HUDEP-2 (cell line): Measurements from ENCODE around the gene LCA5L.
A peak's percentile ranks its signal among the peaks of the same experiment; 100 is the strongest.
"Not testable (repeated sequence)": the region's sequence is repeated elsewhere in the genome, so short reads cannot be mapped to it uniquely, and the experiment has no call there.

Source experiments
- DNase-seq, 76 experiments: peaks; one replicate each; lab custom pipeline; 2025; ENCODE audit not compliant: unreplicated experiment in 76 of 76; lab: John Stamatoyannopoulos, UW

The LCA5L gene

GRCh38 chr21:39388811-39389155 is 56.8 kb downstream of the LCA5L start:
- DNase-seq, result no peak

DNA sequence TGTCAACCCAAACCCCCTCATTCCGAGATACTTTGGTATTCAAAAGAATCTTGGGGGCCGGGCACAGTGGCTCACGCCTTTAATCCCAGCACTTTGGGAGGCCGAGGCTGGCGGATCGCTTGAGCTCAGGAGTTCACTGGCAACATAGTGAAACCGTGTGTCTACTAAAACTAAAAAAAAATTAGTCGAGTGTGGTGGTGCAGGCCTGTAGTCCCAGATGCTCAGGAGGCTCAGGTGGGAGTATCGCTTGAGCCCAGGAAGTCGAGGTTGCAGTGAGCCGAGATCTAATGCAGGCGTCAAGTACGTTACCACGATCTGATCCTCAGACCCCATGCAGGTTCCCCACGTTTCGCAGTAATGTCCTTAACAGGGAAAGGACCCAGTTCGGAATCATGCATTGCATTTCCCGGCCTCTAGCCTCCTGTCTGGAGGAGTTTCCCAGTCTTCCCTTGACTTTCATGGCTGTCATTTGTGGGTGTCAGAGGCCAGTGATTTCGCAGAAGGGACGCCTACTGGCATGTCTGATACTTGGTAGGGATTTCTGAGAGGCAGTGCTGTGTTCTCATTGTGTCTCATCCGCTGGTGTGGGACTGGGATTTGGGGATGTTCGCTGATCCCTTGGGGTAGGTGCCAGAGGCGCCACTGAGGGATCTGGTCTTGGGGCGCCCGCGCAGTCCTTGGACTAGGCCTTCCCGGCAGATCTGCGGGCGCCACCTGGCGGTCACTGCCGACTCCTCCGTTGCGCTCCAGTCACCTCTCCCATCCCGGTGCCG is 57.4 kb downstream of the LCA5L start:
- peak in 75 of 76 experiments; percentile 17 to 98 (median 84) for DNase-seq

GRCh38 chr21:39387461-39388037 is 58.0 kb downstream of the LCA5L start:
- peak in 75 of 76 experiments; percentile 55 to 97 (median 92) for DNase-seq

DNA sequence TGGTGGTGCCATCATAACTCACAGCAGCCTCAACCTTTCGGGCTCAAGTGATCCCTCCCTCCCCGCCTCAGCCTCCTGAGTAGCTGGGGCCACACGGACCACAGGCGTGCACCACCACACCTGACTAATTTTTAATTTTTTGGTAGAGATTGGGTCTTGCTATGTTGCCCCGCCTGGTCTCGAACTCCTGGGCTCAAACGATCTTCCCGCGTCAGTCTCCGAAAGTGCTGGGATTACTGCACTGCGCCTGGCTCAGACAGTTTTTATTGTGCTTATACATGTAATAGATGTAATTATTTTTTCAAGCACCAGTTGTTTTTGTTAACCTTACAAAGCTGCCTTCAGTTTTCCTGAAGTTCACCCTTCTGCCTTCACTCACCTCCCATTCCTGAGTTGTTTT is 58.7 kb downstream of the LCA5L start:
- DNase-seq, result no peak

GRCh38 chr21:39386194-39386593 is 59.4 kb downstream of the LCA5L start:
- peak in 4 of 76 experiments; percentile 14 to 41 (median 26) for DNase-seq

DNA sequence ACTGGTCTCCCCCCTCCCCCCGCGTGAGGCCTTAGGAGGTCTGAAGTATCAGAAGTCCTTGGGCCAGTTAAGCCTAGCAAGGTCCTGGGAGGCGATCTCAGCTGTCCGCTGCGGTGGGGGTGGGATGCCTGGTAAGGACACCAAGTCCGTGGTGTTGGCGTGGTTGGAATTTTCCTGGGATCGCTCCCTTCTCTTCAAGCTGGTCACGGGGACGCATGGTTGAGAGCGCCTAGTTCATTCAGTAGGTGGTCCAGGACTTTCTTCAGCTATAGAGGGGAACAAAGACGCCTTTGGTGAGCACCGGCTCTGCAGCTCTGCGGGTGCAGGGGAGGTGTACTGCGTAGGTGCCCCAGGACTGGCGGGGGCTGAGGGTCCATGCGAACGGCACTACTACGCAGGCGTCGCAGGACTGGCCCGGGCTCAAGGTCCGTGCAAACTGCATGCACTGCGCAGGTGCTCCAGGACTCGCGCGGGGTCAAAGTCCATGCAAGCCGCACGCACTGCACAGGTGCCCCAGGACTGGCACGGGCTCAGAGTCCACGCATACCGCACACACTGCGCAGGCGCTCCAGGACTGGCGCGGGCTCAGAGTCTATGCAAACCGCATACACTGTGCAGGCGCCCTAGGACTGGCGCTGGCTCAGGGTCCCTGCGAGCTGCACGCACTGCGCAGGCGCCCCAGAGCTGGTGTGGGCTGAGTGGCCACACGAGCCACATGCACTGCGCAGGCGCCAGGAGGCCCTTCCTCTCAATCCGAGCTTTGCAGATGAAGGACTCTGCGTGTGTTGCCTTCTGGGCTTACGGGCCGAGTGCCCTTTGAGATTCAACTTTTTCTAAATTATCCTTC is 60.1 kb downstream of the LCA5L start:
- DNase-seq, result peak in 53 of 76 experiments; percentile 14 to 75 (median 47)

GRCh38 chr21:39384674-39385298 is 60.8 kb downstream of the LCA5L start:
- DNase-seq, result no peak

- not testable (repeated sequence) for DNase-seq
These were observed 63.5 kb downstream of the LCA5L start for GRCh38 chr21:39382096-39382495.

DNA sequence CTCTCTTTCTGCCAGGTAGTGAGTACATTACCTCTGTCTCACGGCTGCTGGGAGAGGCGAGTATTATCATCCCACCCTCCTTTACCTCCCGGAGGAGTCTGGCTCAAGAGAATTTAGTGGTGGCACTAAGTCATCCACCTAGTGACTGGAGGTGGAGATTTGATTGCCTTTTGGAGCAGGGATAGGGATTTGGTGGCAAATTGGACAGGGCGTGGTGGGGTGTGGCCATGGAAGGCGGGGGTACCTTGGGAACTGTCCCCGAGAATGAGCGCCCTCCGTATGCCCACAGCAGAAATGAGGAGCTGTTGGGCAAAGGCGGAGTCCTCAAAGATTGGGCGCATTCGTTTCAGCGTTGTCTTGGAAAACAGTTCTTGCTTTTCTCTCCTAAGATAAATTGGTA is 64.6 kb downstream of the LCA5L start:
- no peak for DNase-seq

- peak in 74 of 76 experiments; percentile 44 to 97 (median 91) for DNase-seq
These were observed 65.3 kb downstream of the LCA5L start for GRCh38 chr21:39379986-39380891.

DNA sequence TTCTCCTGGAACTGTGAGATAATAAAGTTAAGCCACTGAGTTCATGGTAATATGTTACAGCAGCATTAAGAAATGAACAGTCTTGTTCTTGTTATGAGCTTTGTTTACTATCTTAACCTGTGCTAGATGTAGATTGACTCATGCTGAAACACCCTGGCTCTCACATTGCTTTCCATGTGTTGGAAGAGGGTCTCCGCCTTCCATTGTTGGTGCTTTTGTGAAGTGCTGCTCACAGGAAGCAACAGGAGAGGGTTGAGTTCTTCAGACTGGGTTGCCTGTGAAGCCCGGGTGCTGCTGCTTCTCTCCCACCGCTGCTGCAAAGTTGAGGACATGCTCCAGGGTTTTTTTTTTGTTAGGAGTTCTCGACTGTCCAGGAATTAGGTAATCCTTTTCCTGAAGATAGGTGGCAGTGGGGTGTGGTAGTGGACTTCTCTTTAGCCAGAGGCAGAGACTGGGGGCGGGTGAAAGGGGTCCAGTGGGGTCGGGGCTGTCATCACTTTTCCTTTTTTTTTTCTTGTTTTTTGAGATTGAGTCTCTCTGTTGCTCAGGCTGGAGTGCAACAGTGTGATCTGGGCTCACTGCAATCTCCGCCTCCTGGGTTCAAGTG is 68.0 kb downstream of the LCA5L start:
- DNase-seq, result no peak

DNA sequence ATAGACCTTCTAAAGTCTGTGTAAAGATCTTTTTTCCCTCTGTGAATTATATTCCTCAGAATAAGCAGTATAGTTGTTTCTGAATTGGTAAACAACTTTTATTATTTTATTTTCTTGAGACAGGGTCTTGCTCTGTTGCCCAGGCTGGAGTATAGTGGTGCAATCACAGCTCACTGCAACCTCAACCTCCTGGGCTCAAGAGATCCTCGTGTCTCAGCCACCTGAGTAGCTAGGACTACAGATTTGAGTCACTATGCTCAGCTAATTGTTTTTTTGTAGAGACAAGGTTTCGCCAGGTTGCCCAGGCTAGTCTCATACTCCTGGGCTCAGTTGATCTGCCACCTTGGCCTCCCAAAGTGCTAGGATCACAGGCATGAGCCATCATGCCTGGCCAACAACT is 70.1 kb downstream of the LCA5L start:
- no peak for DNase-seq

DNA sequence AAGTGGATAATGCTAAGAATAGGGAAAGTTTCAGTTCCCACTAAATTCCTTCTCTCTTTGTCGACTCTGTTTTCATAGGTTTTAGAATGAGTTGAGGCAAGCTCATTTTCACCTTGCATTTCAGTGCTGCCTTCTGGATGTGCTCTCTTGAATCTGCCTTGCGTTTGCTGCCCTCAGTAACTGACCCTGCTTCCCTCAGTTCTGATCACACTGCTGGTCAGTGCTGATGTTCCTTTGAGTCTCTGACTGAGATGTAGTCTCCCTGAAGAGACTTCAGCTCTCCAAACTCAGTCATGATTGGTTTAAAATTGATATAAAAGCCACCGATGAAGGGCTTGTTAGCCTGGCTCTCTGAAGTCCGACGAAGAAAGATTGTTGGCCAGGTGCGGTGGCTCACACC is 71.5 kb downstream of the LCA5L start:
- no peak for DNase-seq

GRCh38 chr21:39373634-39374033 is 71.9 kb downstream of the LCA5L start:
- DNase-seq, result peak in 7 of 76 experiments; percentile 9 to 27 (median 23)

DNA sequence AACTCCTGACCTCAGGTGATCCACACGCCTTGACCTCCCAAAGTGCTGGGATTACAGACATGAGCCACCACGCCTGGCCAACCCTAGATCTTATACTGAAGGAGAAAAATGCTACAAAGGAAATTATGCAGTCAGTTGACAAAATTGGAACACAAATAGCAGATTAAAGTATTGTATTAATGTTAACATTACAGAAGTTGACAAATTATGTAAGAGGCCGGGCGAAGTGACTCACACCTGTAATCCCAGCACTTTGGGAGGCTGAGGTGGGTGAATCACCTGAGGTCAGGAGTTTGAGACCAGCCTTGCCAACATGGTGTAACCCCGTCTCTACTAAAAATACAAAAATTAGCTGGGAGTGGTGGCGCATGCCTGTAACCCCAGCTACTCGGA is 75.7 kb downstream of the LCA5L start:
- DNase-seq, result not testable (repeated sequence)

DNA sequence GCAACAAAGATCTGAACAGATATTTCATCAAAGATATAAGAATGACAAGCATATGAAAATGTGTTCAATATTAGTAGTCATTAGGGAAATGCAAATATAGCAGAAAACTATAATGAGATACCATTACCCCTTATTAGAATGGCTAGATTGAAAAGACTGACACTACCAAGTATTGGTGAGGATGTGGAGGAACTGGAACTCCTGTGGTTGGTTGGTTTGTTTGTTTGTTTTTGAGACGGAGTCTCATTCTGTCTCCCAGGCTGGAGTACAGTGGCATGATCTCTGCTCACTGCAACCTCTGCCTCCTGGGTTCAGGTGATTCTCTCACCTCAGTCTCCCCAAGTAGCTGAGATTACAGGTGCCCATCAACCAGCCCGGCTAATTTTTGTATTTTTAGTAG is 77.8 kb downstream of the LCA5L start:
- no peak for DNase-seq

- no peak for DNase-seq
These were observed 79.0 kb downstream of the LCA5L start for GRCh38 chr21:39366563-39366962.

GRCh38 chr21:39364949-39365348 is 80.6 kb downstream of the LCA5L start:
- no peak for DNase-seq
